ENCODE measurements around the gene EXT2.

Gene EXT2

DNA sequence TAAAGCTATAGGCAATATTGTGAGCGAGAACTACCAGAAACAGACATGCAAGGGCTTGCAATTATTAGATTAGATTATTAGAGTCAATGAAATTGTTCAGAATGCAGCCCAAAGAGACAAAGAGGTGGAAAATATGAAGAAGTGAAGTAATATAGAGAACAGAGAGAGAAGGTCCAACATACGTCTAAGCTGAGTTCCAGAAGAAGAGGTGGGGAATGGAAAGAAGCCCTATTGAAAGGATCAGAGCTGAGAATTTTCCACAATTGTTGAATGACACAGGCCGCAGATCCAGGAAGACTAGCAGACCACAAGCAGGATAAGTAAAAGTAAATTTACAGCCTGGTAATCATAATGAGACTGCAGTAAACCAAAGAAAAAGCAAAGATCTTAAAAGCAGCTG lies 93.2 kb downstream of the EXT2 start:
- TF ChIP-seq, protein P1, sequence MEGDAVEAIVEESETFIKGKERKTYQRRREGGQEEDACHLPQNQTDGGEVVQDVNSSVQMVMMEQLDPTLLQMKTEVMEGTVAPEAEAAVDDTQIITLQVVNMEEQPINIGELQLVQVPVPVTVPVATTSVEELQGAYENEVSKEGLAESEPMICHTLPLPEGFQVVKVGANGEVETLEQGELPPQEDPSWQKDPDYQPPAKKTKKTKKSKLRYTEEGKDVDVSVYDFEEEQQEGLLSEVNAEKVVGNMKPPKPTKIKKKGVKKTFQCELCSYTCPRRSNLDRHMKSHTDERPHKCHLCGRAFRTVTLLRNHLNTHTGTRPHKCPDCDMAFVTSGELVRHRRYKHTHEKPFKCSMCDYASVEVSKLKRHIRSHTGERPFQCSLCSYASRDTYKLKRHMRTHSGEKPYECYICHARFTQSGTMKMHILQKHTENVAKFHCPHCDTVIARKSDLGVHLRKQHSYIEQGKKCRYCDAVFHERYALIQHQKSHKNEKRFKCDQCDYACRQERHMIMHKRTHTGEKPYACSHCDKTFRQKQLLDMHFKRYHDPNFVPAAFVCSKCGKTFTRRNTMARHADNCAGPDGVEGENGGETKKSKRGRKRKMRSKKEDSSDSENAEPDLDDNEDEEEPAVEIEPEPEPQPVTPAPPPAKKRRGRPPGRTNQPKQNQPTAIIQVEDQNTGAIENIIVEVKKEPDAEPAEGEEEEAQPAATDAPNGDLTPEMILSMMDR (conservative IDR thresholded peaks at IDR 0.05; ENCODE audit: low read length) = no peak
- TF ChIP-seq EZH2phosphoT487 (IDR thresholded peaks at IDR 0.05; ENCODE audit: borderline replicate concordance) = no peak
- peaks cover 21% of the 10 kb centered on the region; the same call in 1 of the 2 replicates for H3K36me3 ChIP-seq (ENCODE audit: insufficient read depth, low read length)
- peaks cover 12% of the 10 kb centered on the region; the same call in 1 of the 2 replicates for H3K9me3 ChIP-seq (ENCODE audit: insufficient read depth, low read depth, low read length)
- H4K20me1 ChIP-seq (ENCODE audit: insufficient read depth, low read length, poor library complexity, severe bottlenecking) = no peaks in the 10 kb centered on the region
- no peaks in the 10 kb centered on the region for H3F3A ChIP-seq (ENCODE audit: low read depth)
- no peak overlapping the region for H2AFZ ChIP-seq (ENCODE audit: low read length)
- H3K4me1 ChIP-seq (ENCODE audit: insufficient read depth, low read length, poor library complexity, severe bottlenecking) = peaks cover 4% of the 10 kb centered on the region
- H3K79me2 ChIP-seq (ENCODE audit: insufficient read depth, low read length) = no peaks in the 10 kb centered on the region
- H3K4me2 ChIP-seq (ENCODE audit: low read depth, low read length, poor library complexity, severe bottlenecking) = no peak overlapping the region
- no peaks in the 10 kb centered on the region for H3K27me3 ChIP-seq (ENCODE audit: insufficient read depth, low read length, poor library complexity, severe bottlenecking)
- H3K9me2 ChIP-seq (replicated peaks; ENCODE audit: low read depth, low read length) = no peaks in the 10 kb centered on the region
- H3K4me3 ChIP-seq (ENCODE audit: low read length, poor library complexity, severe bottlenecking) = no peak overlapping the region
- H3K9ac ChIP-seq (ENCODE audit: low read depth, low read length, poor library complexity, severe bottlenecking) = no peak overlapping the region

DNA sequence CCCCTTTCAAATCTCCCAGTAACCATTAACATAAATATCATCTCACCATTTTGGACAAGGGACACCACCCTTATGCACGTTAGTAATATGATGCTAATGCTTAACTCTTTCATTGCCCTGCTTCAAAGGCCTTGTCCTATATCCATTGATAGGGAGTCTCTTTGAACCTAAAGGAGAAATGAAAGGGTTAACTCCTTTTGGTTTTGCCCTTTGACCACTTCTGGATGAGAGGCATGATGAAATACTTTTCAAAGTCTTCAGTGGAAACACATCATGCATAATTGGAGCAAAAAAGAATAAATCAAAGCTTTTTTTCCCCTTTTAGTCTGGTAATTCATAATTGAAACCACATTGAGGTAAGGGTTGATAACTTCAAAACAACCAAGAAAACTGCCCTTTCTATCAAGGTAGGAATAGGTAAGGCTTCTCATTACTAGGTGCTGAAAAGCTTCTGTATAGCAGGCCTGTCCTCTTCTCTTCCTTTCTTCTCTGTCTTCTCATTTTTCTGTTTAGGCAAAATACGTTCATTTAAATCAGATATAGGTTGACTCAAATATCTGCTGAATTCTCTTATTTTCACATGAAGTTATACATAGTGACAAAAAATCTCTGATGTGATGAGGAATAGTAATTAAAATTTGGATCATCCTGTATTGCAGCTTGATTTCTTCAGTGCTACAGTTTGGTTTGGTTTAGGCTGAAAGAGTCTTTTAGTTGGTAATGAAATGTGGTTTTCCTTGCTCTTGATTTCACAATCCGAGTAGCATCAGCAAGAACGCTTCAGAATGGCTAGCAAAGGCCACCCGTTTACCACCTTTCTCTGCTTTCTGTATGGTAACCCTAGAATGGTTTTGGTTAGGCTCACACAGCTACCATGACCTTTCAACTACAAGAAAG lies 94.8 kb downstream of the EXT2 start:
- Histone ChIP-seq H3K36me3 (ENCODE audit: insufficient read depth, low read length) (peaks cover 21% of the 10 kb centered on the region; the same call in 1 of the 2 replicates), H3K27me3 (ENCODE audit: insufficient read depth, low read length, poor library complexity, severe bottlenecking) (no peaks in the 10 kb centered on the region), H2AFZ (ENCODE audit: low read length) (no peak overlapping the region), H3K4me2 (ENCODE audit: low read depth, low read length, poor library complexity, severe bottlenecking) (no peak overlapping the region), H3K9ac (ENCODE audit: low read depth, low read length, poor library complexity, severe bottlenecking) (no peak overlapping the region), H3K4me3 (ENCODE audit: low read length, poor library complexity, severe bottlenecking) (no peak overlapping the region), H3K9me2 (replicated peaks; ENCODE audit: low read depth, low read length) (no peaks in the 10 kb centered on the region), H3K4me1 (ENCODE audit: insufficient read depth, low read length, poor library complexity, severe bottlenecking) (no peaks in the 10 kb centered on the region), H3K79me2 (ENCODE audit: insufficient read depth, low read length) (no peaks in the 10 kb centered on the region), H3K9me3 (ENCODE audit: insufficient read depth, low read depth, low read length) (peaks cover 12% of the 10 kb centered on the region; the same call in 1 of the 2 replicates), H3F3A (ENCODE audit: low read depth) (no peaks in the 10 kb centered on the region), H4K20me1 (ENCODE audit: insufficient read depth, low read length, poor library complexity, severe bottlenecking) (no peaks in the 10 kb centered on the region)
- TF ChIP-seq, protein P1 (conservative IDR thresholded peaks at IDR 0.05; ENCODE audit: low read length) = no peak
- no peak for TF ChIP-seq EZH2phosphoT487 (IDR thresholded peaks at IDR 0.05; ENCODE audit: borderline replicate concordance)

DNA sequence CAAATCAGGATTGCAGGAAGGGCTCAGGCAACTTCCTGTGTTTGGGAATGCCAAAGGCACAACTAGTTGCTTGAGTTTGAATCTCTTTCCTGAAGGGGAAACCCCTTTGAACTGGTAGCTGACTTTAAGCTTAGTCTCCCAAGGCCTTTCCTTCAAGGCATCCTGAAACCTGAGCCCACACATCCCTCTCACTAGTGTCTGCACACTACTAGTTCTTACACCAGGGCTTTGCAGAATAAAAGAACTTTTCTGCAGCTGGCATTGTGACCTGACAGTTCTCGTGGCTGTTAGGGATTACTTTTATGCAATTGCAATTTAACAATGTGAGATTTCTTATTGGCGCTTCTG lies 95.4 kb downstream of the EXT2 start:
- no peak overlapping the region for H2AFZ ChIP-seq (ENCODE audit: low read length)
- H3K4me3 ChIP-seq (ENCODE audit: low read length, poor library complexity, severe bottlenecking) = no peak overlapping the region
- H3K27me3 ChIP-seq (ENCODE audit: insufficient read depth, low read length, poor library complexity, severe bottlenecking) = no peaks in the 10 kb centered on the region
- no peak overlapping the region for H3K9ac ChIP-seq (ENCODE audit: low read depth, low read length, poor library complexity, severe bottlenecking)
- no peaks in the 10 kb centered on the region for H3K79me2 ChIP-seq (ENCODE audit: insufficient read depth, low read length)
- H4K20me1 ChIP-seq (ENCODE audit: insufficient read depth, low read length, poor library complexity, severe bottlenecking) = no peaks in the 10 kb centered on the region
- H3K4me1 ChIP-seq (ENCODE audit: insufficient read depth, low read length, poor library complexity, severe bottlenecking) = no peaks in the 10 kb centered on the region
- no peaks in the 10 kb centered on the region for H3K9me2 ChIP-seq (replicated peaks; ENCODE audit: low read depth, low read length)
- H3K36me3 ChIP-seq (ENCODE audit: insufficient read depth, low read length) = peaks cover 21% of the 10 kb centered on the region; the same call in 1 of the 2 replicates
- peaks cover 12% of the 10 kb centered on the region; the same call in 1 of the 2 replicates for H3K9me3 ChIP-seq (ENCODE audit: insufficient read depth, low read depth, low read length)
- H3F3A ChIP-seq (ENCODE audit: low read depth) = no peaks in the 10 kb centered on the region
- no peak overlapping the region for H3K4me2 ChIP-seq (ENCODE audit: low read depth, low read length, poor library complexity, severe bottlenecking)
- TF ChIP-seq, protein P1 (conservative IDR thresholded peaks at IDR 0.05; ENCODE audit: low read length) = no peak
- no peak for TF ChIP-seq EZH2phosphoT487 (IDR thresholded peaks at IDR 0.05; ENCODE audit: borderline replicate concordance)

Data from Loucy (cell line).